Right lobe of liver (tissue), 4 donors: ENCODE data around the gene RHCG.

Experiments
- POLR2A ChIP-seq: fragments of 450-650 bp; IDR thresholded peaks from one replicate; pipeline ENCODE4 v1.6.1; 2017; ENCODE audit warnings: antibody characterized with exemption, mild to moderate bottlenecking
- TF ChIP-seq, protein P1 (sequence below), 4 donors: fragments of 200-600 bp in 3 of 4; fragments of 450-650 bp in 1 of 4; IDR thresholded peaks; one replicate each; pipeline versions ENCODE4 v1.5.1 to v1.8.0; 2016 to 2022; ENCODE audit warnings: antibody characterized with exemption in 4 of 4, mild to moderate bottlenecking in 2 of 4
- donor health status: DM: no; HTN: no; CAD: no.
- donor health status: DM: no; HTN: no; CAD: no.
- donor health status: DM: no; HTN: yes; CAD: no.

DNA sequence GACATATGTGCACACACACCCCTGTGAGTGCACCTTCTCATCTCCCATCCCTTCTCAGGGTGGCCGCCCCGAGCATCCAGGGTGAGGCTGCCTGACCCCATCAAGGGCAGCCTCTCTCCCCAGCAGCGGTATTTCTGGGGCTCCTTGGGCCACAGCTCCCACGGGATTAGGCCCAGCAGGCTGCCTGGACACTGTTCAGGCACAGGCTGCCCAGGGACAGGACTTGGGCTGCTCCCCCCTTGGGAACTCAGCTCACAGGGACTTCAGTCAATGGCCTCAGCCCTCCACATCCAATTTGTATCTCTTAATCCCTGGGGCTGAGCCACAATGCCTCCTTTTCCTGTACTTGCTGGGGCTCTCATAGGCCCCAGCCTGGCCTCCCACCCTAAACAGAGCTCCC lies 35.0 kb downstream of the RHCG start:
- TF ChIP-seq, protein P1, sequence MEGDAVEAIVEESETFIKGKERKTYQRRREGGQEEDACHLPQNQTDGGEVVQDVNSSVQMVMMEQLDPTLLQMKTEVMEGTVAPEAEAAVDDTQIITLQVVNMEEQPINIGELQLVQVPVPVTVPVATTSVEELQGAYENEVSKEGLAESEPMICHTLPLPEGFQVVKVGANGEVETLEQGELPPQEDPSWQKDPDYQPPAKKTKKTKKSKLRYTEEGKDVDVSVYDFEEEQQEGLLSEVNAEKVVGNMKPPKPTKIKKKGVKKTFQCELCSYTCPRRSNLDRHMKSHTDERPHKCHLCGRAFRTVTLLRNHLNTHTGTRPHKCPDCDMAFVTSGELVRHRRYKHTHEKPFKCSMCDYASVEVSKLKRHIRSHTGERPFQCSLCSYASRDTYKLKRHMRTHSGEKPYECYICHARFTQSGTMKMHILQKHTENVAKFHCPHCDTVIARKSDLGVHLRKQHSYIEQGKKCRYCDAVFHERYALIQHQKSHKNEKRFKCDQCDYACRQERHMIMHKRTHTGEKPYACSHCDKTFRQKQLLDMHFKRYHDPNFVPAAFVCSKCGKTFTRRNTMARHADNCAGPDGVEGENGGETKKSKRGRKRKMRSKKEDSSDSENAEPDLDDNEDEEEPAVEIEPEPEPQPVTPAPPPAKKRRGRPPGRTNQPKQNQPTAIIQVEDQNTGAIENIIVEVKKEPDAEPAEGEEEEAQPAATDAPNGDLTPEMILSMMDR (IDR thresholded peaks at IDR 0.05) = no peak
- no peak for TF ChIP-seq POLR2A
